ENCODE measurements around the gene ABHD5.

DNA sequence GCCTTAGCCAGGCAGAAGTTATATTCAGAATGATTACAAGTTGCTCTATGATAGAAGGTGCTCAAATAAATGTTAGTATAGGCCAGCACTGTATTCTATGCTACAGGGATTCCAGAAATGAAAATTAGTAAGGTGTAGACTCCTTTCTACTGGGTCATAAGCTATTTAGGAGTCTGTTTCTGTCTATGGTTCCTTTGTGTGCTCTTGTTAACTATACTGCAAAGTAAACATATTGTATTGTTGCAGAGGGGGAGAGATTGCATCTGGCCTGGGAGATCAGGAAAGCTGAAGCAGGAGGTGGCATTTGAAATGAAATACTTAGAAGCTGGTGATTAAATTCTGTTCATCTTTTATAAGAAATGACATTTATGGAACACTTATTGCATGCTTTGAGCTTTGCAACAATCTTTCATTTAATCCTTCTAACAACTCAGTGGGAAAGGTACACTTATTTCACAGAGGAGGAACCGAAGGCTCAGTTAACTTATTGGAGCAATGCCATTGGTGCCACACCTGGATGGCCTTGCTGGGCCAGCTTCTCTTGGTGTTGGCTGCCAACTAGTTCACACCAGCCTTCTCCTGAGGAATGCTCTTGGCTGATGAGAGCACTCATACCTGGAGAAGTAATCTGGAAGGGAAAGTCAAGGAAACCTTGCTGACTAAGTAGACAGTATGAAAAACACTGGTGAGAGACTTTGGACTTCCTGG lies 39.1 kb downstream of the ABHD5 start:
- TF ChIP-seq, protein P1, sequence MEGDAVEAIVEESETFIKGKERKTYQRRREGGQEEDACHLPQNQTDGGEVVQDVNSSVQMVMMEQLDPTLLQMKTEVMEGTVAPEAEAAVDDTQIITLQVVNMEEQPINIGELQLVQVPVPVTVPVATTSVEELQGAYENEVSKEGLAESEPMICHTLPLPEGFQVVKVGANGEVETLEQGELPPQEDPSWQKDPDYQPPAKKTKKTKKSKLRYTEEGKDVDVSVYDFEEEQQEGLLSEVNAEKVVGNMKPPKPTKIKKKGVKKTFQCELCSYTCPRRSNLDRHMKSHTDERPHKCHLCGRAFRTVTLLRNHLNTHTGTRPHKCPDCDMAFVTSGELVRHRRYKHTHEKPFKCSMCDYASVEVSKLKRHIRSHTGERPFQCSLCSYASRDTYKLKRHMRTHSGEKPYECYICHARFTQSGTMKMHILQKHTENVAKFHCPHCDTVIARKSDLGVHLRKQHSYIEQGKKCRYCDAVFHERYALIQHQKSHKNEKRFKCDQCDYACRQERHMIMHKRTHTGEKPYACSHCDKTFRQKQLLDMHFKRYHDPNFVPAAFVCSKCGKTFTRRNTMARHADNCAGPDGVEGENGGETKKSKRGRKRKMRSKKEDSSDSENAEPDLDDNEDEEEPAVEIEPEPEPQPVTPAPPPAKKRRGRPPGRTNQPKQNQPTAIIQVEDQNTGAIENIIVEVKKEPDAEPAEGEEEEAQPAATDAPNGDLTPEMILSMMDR (IDR thresholded peaks at IDR 0.05; ENCODE audit: low read length): no peak
- TF ChIP-seq EZH2 (IDR thresholded peaks at IDR 0.05; ENCODE audit: borderline replicate concordance, low read length): no peak

All from OCI-LY1 (cell line).